PFSK-1 (cell line): ENCODE measurements around the gene TNFRSF1B.

Source experiments
- FOXP2 ChIP-seq: optimal IDR thresholded peaks from 2 replicates; pipeline ENCODE3; 2011; ENCODE audit warnings: borderline replicate concordance, control low read depth, inconsistent platforms; ENCODE audit not compliant: insufficient read depth; ENCODE audit errors: extremely low read length, extremely low read depth
- POLR2AphosphoS5 ChIP-seq: IDR thresholded peaks from 2 replicates; pipeline ENCODE4 v1.6.1; 2012; ENCODE audit warnings: low read depth, mild to moderate bottlenecking, control low read depth, low read length, moderate library complexity
- SIN3A ChIP-seq: IDR thresholded peaks from 2 replicates; pipeline ENCODE4 v1.6.1; 2012; ENCODE audit warnings: mild to moderate bottlenecking, low read length, moderate library complexity, borderline replicate concordance; ENCODE audit not compliant: insufficient read depth
- TAF1 ChIP-seq: IDR thresholded peaks from 2 replicates; pipeline ENCODE4 v1.6.1; 2012; ENCODE audit warnings: low read length, control low read depth, borderline replicate concordance; ENCODE audit not compliant: insufficient read depth
- TF ChIP-seq, protein P1 (sequence below), 2 experiments: IDR thresholded peaks; 2 replicates each; pipeline versions ENCODE4 v1.6.1 to v1.8.0; 2011 to 2012; ENCODE audit warnings: low read depth in 2 of 2, low read length in 2 of 2, control low read depth in 1 of 2, inconsistent platforms in 1 of 2, mild to moderate bottlenecking in 1 of 2, moderate library complexity in 1 of 2; ENCODE audit not compliant: insufficient read depth in 1 of 2

Gene TNFRSF1B

DNA sequence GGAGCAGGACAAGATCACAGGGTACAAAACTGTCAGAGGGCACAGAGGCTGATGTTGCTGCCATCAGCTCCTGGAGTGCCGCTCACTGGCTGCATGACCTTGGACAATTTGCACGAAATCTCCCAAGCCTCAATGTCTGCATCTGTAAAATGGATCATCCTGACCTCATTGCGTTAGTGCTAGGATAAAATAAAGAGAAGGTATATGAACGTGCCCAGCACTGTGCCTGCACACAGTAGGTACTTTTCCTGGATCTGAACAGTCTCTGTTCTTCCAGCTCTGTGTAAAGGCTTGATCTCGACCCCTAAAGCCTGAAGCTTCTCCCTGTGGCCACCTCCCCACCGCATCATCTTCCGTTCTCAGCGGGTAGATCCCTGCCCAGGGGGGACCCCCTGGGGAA lies 12.9 kb downstream of the TNFRSF1B start:
- TF ChIP-seq SIN3A (no peak), TAF1 (no peak), POLR2AphosphoS5 (no peak), FOXP2 (no peak)
- TF ChIP-seq, protein P1, sequence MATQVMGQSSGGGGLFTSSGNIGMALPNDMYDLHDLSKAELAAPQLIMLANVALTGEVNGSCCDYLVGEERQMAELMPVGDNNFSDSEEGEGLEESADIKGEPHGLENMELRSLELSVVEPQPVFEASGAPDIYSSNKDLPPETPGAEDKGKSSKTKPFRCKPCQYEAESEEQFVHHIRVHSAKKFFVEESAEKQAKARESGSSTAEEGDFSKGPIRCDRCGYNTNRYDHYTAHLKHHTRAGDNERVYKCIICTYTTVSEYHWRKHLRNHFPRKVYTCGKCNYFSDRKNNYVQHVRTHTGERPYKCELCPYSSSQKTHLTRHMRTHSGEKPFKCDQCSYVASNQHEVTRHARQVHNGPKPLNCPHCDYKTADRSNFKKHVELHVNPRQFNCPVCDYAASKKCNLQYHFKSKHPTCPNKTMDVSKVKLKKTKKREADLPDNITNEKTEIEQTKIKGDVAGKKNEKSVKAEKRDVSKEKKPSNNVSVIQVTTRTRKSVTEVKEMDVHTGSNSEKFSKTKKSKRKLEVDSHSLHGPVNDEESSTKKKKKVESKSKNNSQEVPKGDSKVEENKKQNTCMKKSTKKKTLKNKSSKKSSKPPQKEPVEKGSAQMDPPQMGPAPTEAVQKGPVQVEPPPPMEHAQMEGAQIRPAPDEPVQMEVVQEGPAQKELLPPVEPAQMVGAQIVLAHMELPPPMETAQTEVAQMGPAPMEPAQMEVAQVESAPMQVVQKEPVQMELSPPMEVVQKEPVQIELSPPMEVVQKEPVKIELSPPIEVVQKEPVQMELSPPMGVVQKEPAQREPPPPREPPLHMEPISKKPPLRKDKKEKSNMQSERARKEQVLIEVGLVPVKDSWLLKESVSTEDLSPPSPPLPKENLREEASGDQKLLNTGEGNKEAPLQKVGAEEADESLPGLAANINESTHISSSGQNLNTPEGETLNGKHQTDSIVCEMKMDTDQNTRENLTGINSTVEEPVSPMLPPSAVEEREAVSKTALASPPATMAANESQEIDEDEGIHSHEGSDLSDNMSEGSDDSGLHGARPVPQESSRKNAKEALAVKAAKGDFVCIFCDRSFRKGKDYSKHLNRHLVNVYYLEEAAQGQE (IDR thresholded peaks at IDR 0.05; ENCODE audit: insufficient read depth in 1 of 2, low read depth in 2 of 2, low read length in 2 of 2): no peak

DNA sequence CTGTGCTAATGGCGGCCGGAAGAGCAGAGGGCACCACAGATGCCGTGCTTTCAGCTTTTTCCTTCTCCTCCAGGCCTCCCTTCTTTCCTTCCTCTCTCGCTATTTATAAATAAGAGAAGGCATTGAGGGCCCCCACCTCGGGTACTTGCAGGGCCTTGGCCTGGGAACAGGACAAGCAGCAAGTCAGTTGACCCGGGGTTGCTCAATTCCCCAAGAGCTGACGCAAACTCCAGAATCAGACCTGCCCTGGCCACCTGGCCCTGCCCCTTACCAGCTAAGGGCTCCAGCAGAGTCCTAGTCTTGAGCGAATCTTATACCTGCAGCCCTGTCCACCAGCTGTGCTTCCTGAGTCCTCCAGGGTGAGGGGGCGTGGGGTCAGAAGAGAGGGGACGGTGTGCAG lies 13.5 kb downstream of the TNFRSF1B start:
- TF ChIP-seq SIN3A (no peak), FOXP2 (no peak), POLR2AphosphoS5 (no peak), TAF1 (no peak)
- TF ChIP-seq, protein P1 (IDR thresholded peaks at IDR 0.05; ENCODE audit: insufficient read depth in 1 of 2, low read depth in 2 of 2, low read length in 2 of 2): no peak

DNA sequence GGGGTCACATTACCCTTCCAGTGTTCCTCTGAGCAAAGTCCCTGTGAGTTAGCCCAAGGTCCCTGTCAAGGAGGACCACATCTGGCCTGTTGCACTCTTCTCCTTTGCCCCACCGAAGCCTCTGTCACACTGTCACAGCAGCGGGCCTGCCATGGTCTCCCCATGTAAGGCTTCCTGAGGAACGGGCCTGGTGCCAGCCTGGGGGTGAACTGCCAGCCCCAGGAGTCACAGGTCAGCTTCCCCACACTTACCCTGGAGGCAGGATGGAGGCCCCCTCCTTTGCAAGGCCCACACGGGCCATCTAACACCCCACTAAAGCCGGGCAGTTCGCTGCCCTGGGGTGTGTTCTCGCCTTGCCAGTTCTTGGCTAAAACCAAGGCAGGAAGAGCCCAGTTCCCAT lies 14.1 kb downstream of the TNFRSF1B start:
- TF ChIP-seq POLR2AphosphoS5: no peak
- TF ChIP-seq, protein P1 (IDR thresholded peaks at IDR 0.05; ENCODE audit: insufficient read depth in 1 of 2, low read depth in 2 of 2, low read length in 2 of 2): no peak
- TF ChIP-seq SIN3A: no peak
- no peak for TF ChIP-seq TAF1
- TF ChIP-seq FOXP2: no peak

DNA sequence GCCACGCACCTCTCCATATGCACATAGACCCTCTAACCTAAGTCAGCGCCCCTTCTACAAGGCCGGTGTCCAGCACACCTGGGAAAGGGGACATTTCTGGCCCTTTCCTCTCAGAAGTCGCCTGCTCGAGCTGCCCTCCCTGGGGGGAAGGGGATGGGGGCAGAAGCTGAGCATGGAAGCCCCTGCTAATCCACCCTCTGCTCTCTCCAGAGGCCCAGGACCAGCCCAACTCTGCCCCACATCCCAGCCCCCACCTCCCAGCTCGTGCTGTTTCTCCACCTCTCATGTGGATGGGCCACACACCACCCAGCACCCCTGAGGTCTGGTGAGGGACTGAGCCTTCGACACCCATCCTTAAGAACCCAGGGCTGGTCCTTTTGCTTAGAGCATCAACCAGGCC lies 14.8 kb downstream of the TNFRSF1B start:
- TF ChIP-seq POLR2AphosphoS5 (no peak), TAF1 (no peak), FOXP2 (no peak), SIN3A (no peak)
- TF ChIP-seq, protein P1 (IDR thresholded peaks at IDR 0.05; ENCODE audit: insufficient read depth in 1 of 2, low read depth in 2 of 2, low read length in 2 of 2): no peak

DNA sequence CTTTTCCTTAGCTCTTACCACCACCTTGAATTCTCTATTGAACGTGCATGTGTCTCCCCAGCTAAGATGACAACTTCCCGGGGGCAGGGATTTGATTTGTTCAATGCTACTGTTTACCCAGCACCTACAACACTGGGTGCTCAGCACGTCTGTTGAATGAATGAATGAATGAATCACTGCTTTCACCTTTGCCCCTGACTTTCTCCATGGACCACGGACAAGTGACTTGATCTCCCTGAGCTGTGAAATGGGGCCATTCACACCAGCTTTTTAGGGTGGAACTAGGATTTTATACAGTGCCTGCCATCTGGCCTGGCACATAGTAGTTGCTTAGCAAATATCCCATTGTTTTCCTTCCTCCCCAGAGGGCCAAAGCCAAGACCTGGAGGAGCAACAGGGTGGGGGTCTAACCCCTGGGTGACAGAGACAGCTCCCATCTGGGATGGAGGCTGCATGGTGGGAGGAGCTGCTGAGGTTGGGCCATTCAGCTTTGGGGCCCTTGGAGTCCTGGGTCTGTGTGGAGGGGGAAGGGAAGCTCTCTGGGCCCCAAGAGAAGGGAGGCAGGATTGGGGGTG lies 15.7 kb downstream of the TNFRSF1B start:
- no peak for TF ChIP-seq FOXP2
- TF ChIP-seq TAF1: no peak
- TF ChIP-seq, protein P1 (IDR thresholded peaks at IDR 0.05; ENCODE audit: insufficient read depth in 1 of 2, low read depth in 2 of 2, low read length in 2 of 2): no peak
- no peak for TF ChIP-seq SIN3A
- TF ChIP-seq POLR2AphosphoS5: no peak
